Measurements from ENCODE around the gene REM1.

- no peak for TF ChIP-seq CTCF (conservative IDR thresholded peaks at IDR 0.05 in 1 of 2, IDR thresholded peaks at IDR 0.05 in 1 of 2; ENCODE audit: extremely low read depth in 1 of 2, insufficient read depth in 1 of 2, low read depth in 1 of 2, low read length in 2 of 2)
- no peak for TF ChIP-seq EZH2 (IDR thresholded peaks at IDR 0.05; ENCODE audit: borderline replicate concordance, low read length)
Measured at GRCh38 chr20:31474097-31474436, 1.0 kb upstream of the REM1 start.
